Cardiac fibroblast (primary cell): ENCODE measurements around the gene GALNT16.

Experiments used
- DNase-seq, 2 donors: peaks; one replicate each; pipeline versions ENCODE4 v3.0.0 to v3.0.0-alpha.2; 2010; ENCODE audit warnings: low read depth in 2 of 2
- H3K4me3 ChIP-seq, 2 donors: replicated peaks in 1 of 2; 1 replicate in 1 of 2; 2 replicates in 1 of 2; pipeline ENCODE4 v1.5.1; 2011; ENCODE audit warnings: low read depth in 2 of 2, low read length in 2 of 2, mild to moderate bottlenecking in 2 of 2, moderate library complexity in 1 of 2
- TF ChIP-seq, protein P1 (sequence below): IDR thresholded peaks from one replicate; pipeline ENCODE4 v1.5.1; 2011; ENCODE audit warnings: low read depth, mild to moderate bottlenecking, low read length, inconsistent platforms

The GALNT16 gene

DNA sequence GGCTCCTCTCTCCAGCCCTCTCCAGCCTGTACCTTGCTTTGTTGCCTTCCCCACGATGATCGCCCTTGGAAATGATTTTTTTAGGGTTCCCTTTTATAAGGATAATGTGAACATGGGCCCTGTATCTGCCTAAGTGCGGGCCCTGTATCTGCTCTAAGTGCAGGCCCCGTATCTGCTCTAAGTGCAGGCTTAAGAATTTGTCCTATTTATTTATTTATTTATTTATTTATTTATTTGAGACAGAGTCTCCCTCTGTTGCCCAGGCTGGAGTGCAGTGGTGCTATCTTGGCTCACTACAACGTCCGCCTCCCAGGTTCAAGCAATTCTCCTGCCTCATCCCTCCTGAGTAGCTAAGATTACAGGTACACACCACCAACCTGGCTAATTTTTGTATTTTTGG lies 22.5 kb downstream of the GALNT16 start:
- TF ChIP-seq, protein P1, sequence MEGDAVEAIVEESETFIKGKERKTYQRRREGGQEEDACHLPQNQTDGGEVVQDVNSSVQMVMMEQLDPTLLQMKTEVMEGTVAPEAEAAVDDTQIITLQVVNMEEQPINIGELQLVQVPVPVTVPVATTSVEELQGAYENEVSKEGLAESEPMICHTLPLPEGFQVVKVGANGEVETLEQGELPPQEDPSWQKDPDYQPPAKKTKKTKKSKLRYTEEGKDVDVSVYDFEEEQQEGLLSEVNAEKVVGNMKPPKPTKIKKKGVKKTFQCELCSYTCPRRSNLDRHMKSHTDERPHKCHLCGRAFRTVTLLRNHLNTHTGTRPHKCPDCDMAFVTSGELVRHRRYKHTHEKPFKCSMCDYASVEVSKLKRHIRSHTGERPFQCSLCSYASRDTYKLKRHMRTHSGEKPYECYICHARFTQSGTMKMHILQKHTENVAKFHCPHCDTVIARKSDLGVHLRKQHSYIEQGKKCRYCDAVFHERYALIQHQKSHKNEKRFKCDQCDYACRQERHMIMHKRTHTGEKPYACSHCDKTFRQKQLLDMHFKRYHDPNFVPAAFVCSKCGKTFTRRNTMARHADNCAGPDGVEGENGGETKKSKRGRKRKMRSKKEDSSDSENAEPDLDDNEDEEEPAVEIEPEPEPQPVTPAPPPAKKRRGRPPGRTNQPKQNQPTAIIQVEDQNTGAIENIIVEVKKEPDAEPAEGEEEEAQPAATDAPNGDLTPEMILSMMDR: no peak
- no peak for DNase-seq
- no peak overlapping the region for H3K4me3 ChIP-seq

DNA sequence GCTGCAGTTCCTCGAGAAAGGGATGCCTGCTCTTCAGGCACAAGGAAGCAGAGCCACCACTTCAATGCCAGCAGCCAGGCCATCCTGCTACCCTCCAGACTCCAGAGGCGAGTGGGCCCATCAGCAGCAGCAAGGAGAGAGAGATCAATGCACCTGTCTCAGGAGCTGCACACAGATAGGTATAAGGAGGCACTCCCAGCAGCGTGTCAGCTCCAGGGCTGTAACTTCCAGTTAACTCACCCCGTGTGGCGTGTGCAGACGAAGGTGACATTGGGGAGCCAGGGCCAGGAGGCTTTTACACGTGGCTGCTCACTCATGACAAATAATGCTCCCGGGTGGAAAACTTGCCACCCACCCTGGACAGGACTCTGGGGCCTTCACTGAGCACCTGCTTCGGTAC lies 24.2 kb downstream of the GALNT16 start:
- H3K4me3 ChIP-seq: no peak overlapping the region
- TF ChIP-seq, protein P1: no peak
- DNase-seq: no peak

DNA sequence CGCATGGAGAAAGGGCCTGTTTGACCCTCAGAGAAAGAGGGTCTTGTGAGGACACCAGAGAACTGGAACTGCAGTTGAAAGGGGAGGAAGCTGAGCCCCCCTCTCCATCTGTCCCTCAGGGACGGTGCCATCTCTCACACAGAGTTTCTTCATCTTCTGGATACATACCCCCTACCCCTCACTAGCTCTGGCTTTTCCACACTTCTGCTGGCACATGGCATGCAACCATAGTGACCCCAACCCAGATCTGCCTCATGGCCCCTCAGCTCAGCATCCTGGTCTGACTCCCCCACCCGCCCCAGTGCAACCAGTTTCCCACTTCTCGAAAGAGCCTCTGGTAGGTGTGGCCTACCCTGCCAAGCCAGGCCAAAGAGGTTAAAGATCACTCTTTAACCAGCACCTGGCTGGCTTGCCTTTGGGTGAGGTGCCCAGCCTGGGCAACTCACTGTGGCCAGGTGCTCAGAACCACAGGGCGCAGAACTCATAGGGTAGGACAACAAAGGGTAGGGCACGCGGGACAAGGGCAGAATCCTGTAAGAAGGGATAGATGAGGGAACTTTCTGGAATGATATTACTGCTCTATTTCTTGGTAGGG lies 25.8 kb downstream of the GALNT16 start:
- TF ChIP-seq, protein P1: no peak
- DNase-seq: no peak
- H3K4me3 ChIP-seq: no peak overlapping the region

DNA sequence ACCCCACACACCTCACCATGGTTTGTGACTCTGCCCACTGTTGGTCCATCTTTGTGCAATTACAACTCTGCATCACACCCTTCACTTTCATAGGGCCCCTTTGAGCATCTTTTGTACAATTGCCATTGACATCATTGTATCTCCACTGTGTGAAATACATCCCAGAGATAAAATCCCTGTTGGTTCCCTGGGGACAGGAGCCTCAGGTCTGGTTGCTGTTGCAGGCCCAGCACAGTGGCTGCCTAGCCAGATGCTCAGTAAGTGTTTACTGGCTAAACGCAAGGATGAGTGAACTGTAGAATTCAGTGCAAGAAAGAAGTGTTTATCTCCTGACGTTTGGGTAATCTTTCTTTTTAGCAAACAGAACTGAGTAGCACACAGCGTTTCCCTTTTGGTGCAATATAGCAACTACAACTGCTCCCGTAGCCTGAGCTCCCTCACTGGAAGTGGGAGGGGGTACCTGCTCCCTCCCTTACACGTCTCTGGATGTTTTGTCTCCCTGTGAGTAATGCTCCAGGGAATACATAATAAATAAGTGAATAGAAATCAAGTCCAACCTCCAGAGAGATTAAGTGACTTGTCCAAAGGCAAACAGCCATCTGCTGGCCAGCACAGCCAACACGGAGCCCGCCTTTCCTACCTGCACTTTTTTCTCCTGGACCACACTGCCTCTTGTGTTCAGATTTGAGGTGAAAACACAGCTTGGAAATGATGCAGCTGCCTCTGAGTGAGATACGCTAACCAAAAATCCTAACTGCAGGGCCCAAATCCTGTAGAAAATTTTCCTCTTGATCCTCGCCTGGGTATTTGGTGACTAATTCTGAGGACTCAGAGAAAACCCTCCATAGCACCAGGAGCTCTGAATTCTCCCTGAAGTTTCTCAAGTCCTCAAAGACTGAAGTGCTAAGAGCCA lies 27.4 kb downstream of the GALNT16 start:
- DNase-seq: peak in 1 of 2 donors; percentile 25
- TF ChIP-seq, protein P1: peak; percentile 19
- H3K4me3 ChIP-seq: no peak overlapping the region

DNA sequence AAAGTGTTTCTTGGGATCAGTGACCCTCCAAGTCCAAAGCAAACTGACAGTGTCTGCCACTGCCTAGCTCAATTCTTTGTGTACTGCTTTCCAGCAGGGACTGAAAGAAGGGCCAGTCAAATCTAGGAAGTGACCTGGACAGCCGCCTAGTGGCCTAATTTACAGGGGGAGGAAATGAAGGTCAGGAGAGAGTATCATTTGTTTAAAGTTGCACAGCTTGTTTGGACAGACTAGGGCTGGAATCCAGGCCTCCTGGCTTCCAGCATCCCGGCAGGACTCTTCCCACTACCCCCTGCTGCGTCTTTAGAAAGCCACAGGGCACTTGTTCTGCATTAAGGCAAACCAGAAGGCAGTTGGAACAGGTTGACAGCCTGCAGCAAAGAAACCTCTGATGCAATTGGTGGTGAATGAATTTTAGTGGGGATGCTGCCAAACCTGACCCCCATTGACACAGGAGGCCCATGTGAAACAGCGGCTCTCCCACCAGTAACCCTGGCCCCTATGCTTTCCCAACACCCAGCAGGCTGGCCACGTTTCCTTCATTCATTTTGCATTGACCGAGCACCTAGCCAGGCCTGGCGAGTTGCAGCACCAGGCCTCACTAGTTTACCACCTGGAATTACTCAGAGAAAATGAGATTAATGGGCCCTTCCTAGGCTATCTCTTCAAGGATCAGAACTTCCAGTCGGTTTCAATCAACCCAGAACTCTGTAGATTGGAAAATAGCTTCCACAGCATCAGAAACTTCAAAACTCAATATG lies 28.2 kb downstream of the GALNT16 start:
- TF ChIP-seq, protein P1: peak; percentile 69
- H3K4me3 ChIP-seq: no peak overlapping the region
- DNase-seq: peak; percentile 41 to 42

DNA sequence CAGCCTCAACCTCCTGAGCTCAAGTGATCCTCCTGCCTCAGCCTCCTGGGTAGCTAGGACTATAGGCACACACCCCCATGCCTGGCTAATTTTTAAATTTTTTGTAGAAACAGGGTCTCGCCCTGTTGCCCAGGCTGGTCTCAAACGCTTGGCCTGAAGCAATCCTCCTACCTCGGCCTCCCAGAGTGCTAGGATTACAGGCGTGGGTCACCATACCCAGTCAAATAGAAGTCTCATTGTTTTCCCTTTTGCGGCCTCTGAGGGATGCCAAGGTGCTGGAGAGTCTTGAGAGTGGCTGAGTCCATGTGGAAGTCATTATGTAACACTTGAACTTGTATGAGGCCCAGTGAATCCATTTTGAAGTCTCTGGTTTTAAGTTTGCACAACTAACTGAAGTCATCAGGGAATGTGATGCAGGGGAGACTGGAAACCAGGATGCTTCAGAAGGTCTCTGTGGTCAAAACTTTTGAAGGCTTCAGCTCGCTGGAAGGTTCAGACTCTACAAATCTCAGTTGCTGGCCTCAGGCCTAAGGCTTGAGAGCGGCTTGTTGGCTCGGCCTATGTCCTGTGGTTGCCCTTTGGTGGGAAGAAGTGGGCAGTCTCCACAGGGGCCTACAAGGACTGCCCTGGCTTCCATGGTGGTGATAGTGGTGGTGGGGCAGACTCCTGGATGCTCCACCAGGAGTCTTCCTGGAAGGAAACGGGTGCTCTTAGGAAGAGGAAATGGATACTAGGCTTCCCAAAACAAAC lies 29.2 kb downstream of the GALNT16 start:
- DNase-seq: no peak
- TF ChIP-seq, protein P1: no peak
- H3K4me3 ChIP-seq: no peak overlapping the region
